ENCODE measurements around the gene SETD3.

The SETD3 gene

DNA sequence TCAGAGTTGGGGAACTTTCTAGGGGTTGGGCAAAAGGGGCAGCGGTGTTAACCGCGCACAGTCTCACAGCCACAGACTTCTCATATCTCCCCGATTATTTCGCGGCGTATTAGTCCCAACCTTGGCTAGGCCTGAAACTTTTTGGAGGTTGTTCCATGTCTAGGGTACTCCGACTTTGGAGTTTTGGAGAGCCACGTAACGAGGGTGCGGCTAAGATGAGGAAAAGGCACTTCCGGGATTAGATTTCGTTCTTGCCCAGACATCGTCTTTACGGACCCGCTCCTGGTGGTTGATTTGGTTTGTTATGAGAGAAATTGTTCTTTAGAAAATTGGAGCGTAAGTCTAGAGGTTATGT, 1.1 kb upstream of the SETD3 start:
- no peak for DNase-seq

DNA sequence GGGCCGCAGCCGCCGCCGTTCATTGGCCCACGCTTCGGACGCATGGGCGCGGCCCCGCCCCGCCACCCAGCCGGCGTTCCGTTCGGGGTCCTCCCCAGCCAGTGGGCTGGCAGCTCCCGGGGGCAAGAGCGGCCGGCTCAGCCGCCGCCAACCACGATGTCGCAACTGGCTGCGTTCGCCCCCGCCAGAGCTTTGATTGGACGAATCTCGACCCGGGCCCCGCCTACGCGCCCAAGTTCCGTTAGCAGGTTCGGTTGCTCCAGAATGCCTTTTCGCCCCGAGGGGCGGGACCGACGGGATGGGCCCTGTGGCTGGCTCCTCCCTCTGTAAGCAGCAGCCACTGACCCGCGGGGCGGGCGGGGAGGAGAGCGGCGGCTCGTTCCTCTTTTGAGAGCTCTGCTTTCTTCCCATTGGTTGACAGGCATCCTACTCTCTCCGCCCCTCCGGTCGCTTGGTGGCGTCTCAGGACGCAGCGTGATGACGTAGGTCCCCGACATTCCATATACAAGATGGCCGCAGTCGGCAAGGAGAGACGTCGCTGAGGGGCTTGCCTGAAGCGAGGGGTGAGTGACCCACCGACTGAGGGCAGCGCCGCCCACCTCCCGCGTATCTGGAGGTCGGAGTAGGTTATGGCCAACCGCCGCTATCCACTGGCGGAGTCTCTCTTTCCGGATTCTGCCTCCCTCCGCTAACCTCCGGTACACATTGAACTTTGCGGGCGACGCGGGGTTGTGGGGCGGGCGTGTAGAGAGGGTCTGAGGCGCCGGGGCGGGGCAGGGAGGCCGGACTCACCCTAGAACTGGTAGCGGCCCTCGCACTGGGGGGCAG, 472 bp upstream of the SETD3 start, which contains the start of gene CCNK:
TSS of gene CCNK (plus strand) at position 493 of the 828 bp plus-strand sequence. CDS start 11,269 bp downstream, outside the sequence.
- DNase-seq, result peak; percentile 99

DNA sequence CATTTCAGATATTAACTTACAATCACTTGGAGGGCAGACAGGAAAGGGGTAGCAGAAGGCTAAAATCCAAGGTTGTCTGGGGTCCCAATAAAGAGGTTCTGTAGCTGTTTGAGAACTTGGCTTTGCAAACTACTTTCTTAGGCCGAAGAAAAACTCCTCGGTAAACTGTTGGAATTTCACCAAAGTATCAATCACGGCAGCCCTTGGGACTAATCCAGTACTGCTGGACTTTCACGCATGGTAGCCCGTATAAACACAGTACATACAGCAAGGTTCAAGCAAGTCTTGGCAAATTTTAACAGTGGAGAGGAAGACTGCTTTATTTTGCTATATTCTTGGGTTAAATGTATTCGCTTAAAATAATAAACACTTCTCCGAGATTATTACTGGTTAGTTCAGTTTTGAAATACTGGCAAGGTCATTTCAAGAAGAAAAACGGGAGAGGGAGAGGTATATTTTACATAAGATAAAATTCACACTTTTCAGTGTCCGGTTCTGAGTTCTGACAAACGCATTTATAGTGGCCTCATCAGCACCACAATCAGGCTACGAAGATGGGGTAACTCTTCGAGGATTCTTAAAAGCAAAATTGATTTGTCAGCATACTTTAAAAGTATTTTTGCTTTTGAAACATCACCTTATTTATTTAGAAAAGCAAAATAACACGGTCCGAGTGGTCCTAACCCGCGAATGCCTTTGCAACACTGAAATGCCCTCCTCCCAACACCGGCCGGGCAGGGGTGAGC, 1.3 kb downstream of the SETD3 start:
- DNase-seq, result no peak

DNA sequence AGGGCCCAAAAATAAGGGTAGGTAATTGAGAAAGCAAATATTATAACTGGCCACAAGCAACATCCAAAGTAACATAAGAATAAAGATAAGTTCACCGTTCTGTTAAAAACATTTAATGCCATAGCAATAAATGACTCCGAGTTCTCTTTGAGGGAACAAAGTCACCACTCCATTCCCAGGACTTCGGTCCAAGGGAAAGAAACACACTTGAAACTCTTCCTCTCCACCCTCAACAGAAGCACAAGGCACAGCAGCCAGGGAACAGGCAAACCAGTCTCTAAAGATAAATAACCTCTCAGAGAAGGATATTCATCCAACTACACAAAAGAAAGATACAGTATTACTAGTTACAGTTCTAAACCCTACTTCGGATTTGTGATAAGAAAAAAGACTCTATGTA, 2.5 kb downstream of the SETD3 start:
- no peak for DNase-seq

DNA sequence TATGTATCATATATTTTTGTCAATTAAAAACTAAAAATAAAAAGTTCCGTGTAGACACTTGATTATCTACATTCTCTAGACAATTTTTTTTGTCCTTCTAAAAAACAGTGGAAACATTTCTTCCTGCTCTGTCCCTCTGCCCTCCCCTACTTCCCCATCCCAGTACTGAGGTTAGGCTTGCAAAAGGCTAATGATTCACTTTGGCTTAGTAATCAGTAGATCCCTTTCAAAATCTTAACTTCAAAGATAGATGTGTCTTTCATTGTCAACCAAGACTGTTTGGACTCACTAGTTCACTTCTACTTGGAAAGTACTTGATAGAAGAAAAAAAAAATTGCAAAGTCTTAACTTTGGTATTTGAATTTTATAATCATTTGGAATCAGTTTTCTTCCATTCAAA, 3.8 kb downstream of the SETD3 start:
- DNase-seq, result no peak

DNA sequence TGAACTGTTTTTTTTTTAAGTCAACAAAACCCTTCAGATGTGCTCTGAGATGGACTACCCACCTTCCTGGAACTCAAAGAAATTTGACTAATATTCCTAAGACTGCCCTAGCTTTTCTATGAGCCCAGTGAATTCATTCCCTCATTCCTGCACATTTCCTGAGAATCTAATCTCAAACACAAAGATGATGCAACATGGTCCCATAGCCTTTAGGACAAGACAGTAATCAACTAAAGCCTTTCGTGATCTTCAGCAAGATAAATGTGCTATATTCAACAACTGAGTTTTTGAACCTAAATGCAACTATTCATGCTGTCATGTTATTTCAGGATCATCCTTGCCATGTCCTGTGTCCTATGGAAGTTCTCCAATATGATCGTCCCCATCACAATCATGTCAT, 5.0 kb downstream of the SETD3 start:
- no peak for DNase-seq

DNA sequence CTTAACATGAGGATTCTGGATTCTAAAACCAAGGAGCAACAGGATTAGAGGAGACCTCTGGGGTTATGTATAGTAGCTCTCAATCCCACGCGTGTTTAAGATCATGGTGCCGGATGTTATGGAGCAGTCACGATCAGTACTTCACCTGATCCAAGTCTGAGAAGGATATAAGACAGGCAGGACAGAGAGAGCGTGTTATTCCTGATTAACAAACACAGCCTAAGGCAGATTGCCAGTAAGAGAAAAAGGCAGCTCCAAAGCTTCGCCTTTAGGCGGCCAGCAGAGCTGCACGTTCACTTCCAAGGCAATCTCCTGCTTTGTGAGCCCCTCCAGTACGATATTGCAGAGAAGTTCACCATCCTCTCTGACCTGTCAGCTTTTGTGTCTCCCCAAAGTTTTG, 5.5 kb downstream of the SETD3 start:
- DNase-seq, result no peak

DNA sequence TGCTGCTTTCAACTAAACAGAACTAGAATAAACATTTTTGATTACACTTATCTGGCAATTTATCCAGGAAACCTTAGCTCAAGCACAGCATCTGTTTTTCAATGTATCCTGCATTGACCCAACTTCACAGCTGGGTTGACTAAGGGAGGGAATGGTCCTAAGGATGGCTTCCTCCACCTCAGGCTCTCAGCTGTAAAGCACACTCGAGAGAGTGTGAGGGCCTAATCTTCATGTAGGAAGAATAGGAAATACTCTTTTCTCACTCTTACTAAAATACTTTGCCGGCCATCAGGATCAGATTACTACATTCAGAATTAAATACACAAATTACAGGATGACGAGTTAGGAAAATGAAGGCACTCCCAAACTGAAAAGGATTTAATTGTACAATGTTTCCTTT, 7.2 kb downstream of the SETD3 start:
- no peak for DNase-seq

DNA sequence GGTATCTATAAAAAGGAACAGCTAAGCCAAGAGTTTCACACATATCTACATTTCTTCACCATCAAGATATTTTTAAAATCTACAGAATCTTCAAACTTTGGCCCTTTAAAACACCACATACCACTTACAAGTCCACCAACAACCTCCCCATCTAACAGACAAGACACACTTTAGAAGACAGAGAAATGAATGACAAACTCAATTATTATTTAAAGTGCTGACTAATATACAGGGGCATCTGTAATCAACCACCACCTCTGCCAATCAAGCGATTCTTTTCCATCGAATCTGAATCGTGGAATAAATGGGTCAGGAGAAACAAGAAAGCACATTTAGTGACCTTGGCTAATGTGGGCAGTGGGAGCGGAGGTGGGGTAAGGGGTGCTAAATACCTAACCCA, 7.7 kb downstream of the SETD3 start:
- DNase-seq, result no peak

DNA sequence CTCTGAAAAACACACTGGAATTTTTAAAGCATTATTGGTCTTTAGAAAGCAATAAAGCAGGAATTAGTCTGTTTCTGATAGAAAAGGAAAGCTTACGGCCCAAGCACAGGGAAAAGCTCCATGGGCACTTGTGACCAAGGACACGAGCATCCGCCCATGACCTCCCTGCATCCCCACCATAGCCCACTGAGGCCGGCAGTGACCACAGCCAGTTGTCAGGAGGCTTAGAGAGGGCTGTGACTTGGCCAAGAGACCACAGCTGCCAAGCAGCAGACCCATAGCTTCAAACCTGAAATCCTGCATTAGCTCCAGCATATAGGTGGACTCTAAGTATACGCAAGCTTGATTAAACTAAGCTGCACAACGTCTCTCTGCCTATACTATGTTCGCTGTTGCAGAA, 8.9 kb downstream of the SETD3 start:
- DNase-seq, result no peak

DNA sequence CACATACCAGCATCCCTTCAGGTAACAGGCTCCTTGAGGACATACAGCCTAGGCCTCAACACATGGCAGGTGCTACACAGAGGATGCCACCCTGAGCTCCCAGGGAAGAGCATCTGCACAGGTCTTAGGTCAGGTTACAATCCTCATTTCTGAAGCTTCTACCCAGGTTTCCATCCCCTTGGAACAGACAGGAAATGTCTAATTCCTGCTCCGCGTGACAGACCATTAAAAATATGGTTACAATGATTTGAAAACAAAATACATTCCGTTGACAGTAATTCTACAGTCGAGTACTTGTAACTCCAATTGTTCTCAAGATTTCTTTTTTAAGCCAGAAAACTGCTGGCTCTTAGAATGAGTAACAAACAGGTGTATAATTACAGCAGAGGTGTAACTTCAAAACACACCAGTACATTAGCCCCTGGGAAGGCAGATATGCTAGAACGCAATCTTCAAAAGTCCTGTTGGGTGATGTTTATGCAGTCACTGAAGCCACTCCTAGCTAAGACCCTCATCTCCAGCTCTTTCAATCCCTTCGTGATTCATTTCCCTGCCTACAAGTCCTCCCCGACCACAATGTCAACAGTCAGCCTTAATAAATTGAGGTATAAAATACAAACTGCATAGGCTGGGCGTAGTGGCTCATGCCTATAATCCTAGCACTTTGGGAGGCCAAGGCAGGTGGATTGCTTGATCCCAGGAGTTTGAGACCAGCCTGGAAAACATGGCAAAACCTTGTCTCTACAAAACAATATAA, 11.6 kb downstream of the SETD3 start:
- DNase-seq, result no peak

DNA sequence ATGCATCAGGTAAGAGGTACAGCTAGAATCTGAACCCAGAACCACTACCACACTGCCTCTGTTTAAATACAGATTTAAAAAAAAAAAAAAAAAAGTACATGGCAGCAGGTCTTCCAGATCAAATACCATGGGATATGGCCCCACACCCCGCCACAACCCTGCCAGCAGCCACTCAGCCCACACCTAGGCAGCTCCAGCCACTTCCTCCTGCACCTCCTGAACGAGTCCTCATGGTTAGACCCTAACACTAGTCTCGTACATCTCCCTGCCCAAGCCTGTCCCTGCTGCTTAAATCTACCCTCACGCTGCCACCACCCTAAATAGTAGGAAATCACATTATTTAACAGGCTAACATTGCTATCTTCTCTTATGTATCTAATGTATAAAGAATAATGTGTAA, 12.6 kb downstream of the SETD3 start:
- DNase-seq, result no peak

DNA sequence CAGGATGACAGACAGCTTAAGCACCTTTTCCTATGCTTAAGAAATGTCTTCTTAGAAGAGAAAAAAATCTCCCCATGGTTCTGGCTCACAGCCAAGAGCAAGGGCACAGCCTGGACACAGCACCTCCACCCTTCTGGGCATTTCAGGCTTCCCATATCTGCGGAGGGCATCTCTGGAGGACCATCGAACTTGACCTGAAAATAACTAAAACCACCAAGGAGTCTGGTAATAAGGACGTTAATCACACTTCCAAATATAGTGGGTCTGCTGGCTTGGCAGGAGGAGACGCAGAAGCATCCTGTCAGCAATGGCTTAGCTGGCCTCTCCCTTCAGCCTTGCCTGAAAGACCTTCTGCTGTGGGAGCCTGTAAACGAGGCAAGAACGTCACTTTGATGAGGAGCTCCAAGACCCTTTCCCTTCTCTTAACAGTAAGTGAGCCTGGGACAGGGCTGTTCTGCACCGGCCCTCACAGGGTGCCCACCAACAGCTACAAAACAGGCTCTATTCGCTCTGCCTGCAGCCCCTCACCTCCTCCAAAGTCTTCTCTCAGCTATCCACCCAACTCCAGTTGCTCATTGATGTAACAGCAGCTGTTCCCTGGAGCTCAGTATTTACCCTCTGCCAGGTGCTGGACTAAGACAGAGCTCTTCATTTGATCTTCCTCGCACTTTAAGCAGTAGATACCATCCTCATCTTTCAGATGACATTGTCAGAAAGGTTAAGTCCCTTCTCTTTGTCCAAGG, 13.2 kb downstream of the SETD3 start:
- DNase-seq, result no peak

DNA sequence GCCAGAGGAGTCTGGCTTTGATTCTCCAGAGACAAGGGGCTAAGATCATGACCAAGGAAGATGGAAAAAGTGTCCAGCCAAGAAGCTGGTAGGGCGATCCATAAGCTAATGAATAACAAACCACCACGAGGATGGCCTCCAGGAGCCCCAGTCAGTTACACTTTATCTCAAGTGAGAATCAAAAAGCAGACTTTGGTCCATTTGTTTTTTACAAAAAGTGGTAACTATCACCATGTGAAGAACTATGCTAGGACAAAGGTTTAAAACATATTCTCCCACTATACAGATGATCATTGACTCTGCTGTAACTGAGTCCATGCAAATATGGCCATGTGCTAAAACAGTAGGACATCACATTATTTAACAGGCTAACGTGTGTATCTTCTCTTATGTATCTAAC, 13.9 kb downstream of the SETD3 start:
- no peak for DNase-seq

DNA sequence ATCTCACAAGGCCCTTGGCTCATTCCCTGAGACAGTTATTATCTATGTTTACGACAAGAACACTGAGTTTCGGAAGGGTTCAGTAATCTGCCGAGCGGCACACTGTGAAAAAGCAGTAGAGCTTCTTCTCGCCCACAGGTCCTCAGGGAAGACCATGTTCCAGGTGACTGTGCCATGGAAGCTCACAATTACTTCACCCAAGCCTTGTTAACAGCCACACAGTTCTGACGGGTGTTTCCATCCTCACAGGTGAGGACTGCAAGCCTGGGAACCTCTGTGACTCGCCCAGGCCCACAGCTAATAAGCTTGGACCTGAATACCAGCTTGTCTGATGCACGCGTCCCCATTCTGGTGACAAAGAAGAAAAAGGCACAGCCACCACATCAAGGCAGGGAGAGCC, 15.4 kb downstream of the SETD3 start:
- no peak for DNase-seq

DNA sequence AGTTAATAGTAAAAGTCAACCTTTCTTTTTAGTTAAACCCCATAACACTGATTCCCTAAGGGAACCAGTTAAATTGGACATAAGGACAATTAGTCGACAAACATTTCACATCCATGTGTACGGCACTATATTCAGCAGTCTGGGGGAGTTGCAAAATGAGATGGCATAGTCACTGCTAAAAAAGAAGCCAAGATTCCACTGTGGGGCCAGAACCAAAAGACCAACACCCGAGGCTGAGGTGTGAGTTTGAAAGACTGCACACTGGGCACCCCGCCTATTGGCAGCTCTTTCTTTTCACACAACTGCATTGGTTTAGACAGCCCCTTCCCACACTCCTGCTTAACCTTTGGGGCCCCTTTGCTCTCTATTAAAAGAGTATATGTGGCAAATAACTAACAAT, 16.7 kb downstream of the SETD3 start:
- DNase-seq, result no peak

DNA sequence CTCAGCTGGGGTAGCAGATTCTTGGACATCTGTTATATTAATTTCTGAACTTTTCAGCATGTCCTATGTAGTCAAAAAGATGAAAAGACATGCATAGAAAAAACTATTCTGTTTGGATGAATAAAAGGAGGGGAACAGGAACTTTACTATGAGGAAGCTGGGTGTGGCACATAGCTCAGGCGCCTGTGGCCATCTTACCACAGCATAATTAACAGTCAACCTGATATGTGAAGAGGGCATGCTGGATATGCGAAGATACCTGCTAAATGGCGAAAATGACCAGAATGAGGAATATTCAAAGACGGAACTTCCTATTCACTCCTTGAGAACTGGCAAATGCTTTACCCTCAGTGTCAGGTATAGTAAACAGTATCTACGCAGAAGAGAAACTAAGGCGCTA, 18.4 kb downstream of the SETD3 start:
- DNase-seq, result no peak

DNA sequence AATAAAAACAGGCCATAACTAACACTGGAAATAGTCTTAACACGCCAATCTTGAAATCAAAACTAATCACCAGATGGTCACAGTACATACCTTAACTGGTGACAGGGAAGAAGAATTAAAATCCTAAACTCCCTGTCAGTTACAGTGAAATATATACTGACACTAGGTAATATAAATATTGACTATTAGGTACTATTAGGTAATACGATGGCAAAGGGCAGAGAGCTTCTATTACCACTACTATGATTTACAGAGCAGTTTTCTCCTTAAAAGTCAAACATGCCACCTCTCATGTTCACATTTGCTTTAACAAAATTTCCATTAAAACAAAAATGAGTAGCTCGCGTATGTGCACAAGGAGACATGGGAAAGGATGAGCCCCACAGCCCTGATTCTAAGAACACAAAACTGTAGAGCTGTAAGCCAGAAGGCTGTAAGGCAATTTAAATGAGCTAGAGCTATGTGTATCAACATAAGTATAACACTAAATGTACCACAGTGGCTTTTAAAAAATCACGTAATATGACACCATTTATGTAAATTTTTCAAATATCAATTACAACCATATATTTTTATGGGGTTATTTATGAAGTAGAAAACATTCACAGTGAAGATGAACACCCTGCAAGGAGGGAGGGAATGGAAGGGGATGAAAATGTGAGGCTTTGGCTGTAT, 19.1 kb downstream of the SETD3 start:
- DNase-seq, result no peak

DNA sequence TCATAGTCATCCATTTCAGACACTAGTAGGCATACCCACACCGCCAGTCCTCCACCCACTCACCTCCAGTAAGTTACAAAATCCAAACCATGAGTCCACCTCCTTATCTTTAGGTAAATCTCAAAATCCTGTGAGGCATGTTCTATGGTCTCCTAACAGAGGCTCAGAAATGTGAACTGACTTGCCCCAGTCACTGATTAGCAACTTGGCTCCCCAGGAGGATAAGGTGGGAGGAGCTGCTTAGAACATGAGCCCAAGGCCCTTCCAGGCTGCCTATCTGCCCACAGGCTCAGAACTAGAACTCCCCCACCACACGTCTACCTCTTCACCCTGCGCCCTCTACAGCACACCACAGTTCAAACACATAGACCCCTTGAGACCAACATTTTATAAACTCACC, 19.9 kb downstream of the SETD3 start:
- DNase-seq, result no peak

DNA sequence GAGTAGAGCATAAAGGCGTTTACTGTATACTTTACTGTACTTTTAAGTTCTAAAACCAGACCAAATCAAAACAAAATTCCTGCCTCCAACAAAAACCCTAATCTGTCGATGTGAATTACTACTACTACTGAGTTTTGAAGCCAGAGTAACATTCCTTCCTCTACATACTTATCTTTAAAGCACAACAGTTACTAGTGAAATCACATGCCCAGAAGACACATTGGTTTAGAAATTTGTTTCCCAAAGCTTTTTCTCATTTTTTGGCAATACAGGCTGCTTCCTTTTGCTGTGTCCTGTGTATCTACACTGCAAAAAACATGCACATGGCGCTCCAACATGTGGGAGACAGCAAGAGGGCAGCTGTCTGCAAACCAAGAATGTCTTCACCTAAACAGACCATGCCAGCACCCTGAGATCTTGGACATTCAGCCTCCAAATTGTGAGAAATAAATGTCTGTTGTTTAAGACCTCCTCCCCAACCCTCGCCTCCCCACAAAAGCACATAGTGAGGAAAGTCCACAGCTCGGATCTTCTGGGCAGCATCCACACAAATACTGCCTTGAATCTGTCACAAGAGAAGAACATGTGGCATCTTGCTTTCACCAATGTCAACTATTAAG, 21.1 kb downstream of the SETD3 start:
- no peak for DNase-seq

DNA sequence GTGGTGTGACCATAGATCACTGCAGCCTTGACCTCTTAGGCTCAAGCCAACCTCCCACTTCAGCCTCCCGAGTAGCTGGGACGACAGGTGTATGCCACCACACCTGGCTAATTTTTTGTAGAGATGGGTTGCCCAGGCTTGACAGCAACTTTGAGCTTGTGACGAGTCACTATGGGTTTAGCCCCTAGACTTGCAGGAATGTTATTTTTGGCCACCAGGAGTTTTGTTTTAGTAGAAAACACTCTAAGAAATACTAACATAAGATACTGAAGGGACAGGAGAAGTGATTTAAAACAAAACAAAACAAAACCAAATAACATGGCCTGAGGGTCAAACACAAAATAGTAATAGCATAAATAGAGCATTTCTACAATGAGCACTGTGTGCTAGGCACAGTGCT, 26.4 kb downstream of the SETD3 start:
- no peak for DNase-seq

DNA sequence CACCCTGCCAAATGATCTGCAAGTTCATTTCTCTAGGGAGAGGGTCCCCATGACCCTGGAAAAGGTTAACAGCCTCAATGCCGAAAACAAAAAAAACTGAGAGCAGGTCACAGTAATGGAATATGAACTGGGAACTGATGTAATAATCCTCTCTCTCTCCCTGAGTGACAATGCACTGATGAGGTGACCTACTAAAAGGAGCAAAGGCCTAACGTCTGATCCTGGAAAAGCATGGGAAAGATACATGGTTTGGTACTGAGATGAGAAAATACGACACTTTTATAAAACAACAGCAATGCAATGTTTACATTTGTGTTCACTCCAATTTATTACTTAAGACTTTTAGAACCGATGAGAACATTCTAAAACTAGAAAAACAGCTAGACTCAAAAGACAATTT, 27.7 kb downstream of the SETD3 start:
- DNase-seq, result no peak
